ENCODE results near the gene TXNDC8. TPM values are rescaled to one million over a fixed set of nuclear protein-coding genes. Genes with fewer than 3 reads are reported as not detected.

TXNDC8 gene
- total and polyA plus RNA-seq, 2 experiments from 2014 or later, result not detected

DNA sequence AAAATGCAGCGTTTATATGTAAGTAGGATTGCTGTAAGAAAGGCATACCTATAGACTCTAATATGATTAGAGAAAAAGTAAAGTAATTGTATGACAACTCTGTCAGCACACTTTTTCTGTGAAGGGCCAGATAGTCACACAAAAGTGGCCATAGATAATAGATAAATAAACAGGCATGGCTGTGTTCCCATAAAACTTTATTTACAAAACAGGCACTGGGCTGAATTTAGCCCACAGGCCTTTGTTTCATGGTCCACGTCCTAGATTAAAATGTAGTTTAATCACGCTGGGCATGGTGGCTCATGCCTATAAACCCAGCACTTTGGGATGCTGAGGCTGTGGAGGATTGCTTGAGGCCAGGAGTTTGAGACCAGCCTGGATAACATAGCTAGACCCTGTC, 8.7 kb upstream of the TXNDC8 start:
- DNase-seq (ENCODE audit: low read depth in 1 of 2, low spot score in 1 of 2), result no peak
- Histone ChIP-seq H3K27ac (no peak overlapping the region), H3K36me3 (no peaks in the 10 kb centered on the region), H3K27me3 (peaks cover 5% of the 10 kb centered on the region), H3K9me3 (ENCODE audit: low read depth) (no peaks in the 10 kb centered on the region), H3K4me3 (no peak overlapping the region), H3K4me1 (ENCODE audit: low read depth) (no peaks in the 10 kb centered on the region)
- TF ChIP-seq, protein P1, sequence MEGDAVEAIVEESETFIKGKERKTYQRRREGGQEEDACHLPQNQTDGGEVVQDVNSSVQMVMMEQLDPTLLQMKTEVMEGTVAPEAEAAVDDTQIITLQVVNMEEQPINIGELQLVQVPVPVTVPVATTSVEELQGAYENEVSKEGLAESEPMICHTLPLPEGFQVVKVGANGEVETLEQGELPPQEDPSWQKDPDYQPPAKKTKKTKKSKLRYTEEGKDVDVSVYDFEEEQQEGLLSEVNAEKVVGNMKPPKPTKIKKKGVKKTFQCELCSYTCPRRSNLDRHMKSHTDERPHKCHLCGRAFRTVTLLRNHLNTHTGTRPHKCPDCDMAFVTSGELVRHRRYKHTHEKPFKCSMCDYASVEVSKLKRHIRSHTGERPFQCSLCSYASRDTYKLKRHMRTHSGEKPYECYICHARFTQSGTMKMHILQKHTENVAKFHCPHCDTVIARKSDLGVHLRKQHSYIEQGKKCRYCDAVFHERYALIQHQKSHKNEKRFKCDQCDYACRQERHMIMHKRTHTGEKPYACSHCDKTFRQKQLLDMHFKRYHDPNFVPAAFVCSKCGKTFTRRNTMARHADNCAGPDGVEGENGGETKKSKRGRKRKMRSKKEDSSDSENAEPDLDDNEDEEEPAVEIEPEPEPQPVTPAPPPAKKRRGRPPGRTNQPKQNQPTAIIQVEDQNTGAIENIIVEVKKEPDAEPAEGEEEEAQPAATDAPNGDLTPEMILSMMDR (IDR thresholded peaks at IDR 0.05; ENCODE audit: low read depth, low read length), result no peak

DNA sequence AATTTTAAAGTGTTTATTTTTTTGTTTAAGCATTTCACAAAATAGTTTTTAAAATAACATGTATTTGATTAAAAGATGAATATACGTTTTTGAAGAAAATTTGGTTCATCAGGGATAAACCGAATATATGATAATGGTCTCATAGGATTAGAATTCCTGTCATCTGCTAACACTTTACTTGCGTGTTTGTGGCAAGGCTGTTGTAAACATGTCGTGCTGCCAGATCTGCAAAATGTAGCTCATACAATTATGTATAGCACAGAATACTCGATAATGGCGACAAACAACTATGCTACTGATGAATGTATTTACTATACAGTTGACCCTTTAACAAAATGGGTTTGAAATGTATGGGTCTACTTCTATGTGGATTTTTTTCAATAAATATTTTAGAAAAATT, 7.2 kb upstream of the TXNDC8 start:
- no peaks in the 10 kb centered on the region for H3K27me3 ChIP-seq
- no peak for DNase-seq (ENCODE audit: low read depth in 1 of 2, low spot score in 1 of 2)
- no peaks in the 10 kb centered on the region for H3K36me3 ChIP-seq
- no peak overlapping the region for H3K27ac ChIP-seq
- TF ChIP-seq, protein P1 (IDR thresholded peaks at IDR 0.05; ENCODE audit: low read depth, low read length), result no peak
- H3K4me3 ChIP-seq, result no peak overlapping the region
- H3K4me1 ChIP-seq (ENCODE audit: low read depth), result no peaks in the 10 kb centered on the region
- H3K9me3 ChIP-seq (ENCODE audit: low read depth), result no peaks in the 10 kb centered on the region

- TF ChIP-seq, protein P1 (IDR thresholded peaks at IDR 0.05; ENCODE audit: low read depth, low read length), result no peak
- no peak for DNase-seq (ENCODE audit: low read depth in 1 of 2, low spot score in 1 of 2)
- H3K9me3 ChIP-seq (ENCODE audit: low read depth), result no peaks in the 10 kb centered on the region
Observed at GRCh38 chr9:110343551-110343950, 5.9 kb upstream of the TXNDC8 start.

GRCh38 chr9:110340306-110340705, 2.6 kb upstream of the TXNDC8 start:
- H3K27me3 ChIP-seq, result no peaks in the 10 kb centered on the region
- DNase-seq (ENCODE audit: low read depth in 1 of 2, low spot score in 1 of 2), result peak; percentile 21 to 55
- H3K9me3 ChIP-seq (ENCODE audit: low read depth), result no peaks in the 10 kb centered on the region
- H3K36me3 ChIP-seq, result no peaks in the 10 kb centered on the region
- TF ChIP-seq, protein P1 (IDR thresholded peaks at IDR 0.05; ENCODE audit: low read depth, low read length), result peak; percentile 59
- H3K4me1 ChIP-seq (ENCODE audit: low read depth), result no peaks in the 10 kb centered on the region
- H3K4me3 ChIP-seq, result no peak overlapping the region
- no peak overlapping the region for H3K27ac ChIP-seq

More at GRCh38 chr9:110343551-110343950, 5.9 kb upstream of the TXNDC8 start:
- H3K4me1 ChIP-seq (ENCODE audit: low read depth), result no peaks in the 10 kb centered on the region
- no peak overlapping the region for H3K4me3 ChIP-seq
- H3K27ac ChIP-seq, result no peak overlapping the region
- H3K27me3 ChIP-seq, result no peaks in the 10 kb centered on the region
- no peaks in the 10 kb centered on the region for H3K36me3 ChIP-seq

DNA sequence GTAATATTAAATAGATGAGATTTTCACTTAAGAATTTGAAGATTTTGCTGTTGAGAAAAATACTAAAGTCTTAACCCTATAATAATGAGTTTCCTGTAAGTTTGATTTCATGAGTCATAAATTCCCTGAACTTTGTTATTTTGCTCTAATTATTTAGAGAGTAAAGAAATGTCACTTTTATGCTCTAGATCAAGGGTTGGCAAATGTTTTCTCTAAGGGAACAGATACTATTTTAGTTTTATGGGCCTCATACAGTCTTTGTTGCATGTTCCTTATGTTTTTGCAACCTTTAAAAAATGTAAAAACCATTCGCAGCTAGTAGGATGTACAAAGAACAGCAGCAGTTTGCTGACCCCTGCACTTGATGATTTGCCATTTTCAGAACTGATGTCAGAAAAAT, 480 bp upstream of the TXNDC8 start:
- H3K9me3 ChIP-seq (ENCODE audit: low read depth), result no peaks in the 10 kb centered on the region
- H3K27ac ChIP-seq, result no peak overlapping the region
- H3K27me3 ChIP-seq, result no peaks in the 10 kb centered on the region
- TF ChIP-seq, protein P1 (IDR thresholded peaks at IDR 0.05; ENCODE audit: low read depth, low read length), result no peak
- no peak for DNase-seq (ENCODE audit: low read depth in 1 of 2, low spot score in 1 of 2)
- H3K4me1 ChIP-seq (ENCODE audit: low read depth), result no peaks in the 10 kb centered on the region
- no peak overlapping the region for H3K4me3 ChIP-seq
- no peaks in the 10 kb centered on the region for H3K36me3 ChIP-seq

DNA sequence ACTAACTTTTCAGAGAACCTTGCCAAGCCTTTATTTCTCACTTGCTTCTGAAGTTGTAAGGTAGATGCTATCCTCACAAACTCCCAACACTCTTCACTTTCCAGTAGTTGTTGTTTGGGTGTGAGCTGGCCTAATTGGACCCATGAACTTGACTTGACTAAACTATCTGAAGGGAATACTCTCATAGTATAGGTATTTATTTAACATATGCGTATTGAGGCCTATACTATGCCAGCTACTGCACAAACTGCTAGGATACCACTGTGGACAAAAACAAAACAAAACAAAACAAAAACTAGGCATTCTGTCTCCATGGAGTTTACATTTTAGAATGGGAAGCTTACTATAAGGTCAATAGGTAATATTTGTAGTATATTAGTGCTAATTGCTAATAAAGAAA, 1.3 kb downstream of the TXNDC8 start:
- Histone ChIP-seq H3K27ac (no peak overlapping the region), H3K27me3 (no peaks in the 10 kb centered on the region), H3K9me3 (ENCODE audit: low read depth) (no peaks in the 10 kb centered on the region), H3K4me1 (ENCODE audit: low read depth) (no peaks in the 10 kb centered on the region), H3K36me3 (no peaks in the 10 kb centered on the region), H3K4me3 (no peak overlapping the region)
- TF ChIP-seq, protein P1 (IDR thresholded peaks at IDR 0.05; ENCODE audit: low read depth, low read length), result no peak
- no peak for DNase-seq (ENCODE audit: low read depth in 1 of 2, low spot score in 1 of 2)

Data from cardiac muscle cell (in vitro differentiated cells and primary cell).